NCI-H146 treated with DMSO at 0.1 percent for 48 hours (cell line): Measurements from ENCODE around the gene KAT2A.

Source experiments
- DNase-seq: peaks from one replicate; lab custom pipeline; 2025; ENCODE audit not compliant: unreplicated experiment; lab: John Stamatoyannopoulos, UW

The KAT2A gene

DNA sequence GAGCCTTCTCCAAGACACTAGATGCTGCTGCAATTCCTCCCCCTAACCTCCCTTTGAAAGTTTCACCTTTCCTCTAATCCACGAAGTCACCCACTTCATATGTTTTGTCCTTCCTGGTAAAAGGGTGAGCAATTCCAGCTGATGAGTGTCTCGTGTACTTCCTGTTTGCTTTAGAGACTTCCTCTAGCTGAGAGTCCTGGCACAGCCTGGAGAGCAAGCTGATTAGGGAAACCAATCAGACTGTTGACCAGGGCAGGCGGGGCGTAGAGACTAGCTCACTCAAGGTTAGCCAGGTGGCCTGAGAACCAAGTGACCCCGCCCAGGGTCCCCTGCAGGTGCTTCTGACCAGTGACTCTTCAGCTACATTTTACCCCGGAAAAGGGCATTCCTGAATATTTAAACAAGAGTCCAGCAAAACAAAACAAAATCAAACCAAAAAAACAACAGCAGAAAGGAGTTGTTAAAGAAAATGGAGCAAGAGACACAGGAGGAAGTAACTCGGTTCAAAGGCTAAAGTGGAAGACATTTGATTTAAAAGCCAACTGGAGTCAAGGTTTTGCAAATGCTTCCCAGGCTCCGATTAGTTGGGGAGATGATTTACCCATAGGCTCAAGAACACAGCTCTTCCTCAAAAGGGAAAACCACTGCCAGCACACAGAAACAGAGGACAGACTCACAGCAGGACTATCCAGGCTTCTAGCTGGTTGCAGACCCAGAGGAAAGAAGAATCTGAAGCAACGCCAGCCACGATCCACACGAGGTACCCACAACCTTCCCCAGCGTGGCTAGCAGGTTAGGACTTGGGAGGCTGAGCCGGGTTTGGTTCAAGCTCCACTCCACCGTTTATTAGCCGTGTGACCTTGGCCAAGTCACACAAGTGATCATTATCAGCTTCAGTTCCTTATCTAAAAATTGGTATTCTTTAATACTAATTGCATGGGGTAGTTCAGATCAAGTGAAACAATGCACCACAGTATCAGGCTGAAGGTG, 14.8 kb upstream of the KAT2A start:
- DNase-seq: peak; percentile 76

DNA sequence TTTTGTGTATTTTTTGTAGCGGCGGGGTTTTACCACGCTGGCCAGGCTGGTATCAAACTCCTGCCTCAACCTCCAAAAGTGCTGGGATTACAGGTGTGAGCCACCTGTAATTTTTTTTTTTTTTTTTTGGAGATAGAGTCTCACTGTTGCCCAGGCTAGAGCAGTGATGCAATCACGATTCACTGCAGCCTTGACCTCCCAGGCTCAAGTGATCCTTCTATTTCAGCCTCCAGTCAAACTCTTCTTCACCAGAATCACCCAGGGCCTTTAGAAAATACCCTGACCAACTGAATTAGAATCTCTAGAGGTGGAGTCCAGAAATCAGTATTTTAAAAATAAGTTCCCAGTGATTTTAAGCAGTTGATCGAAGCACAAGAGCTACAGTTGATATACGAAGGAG, 14.0 kb upstream of the KAT2A start:
- no peak for DNase-seq

DNA sequence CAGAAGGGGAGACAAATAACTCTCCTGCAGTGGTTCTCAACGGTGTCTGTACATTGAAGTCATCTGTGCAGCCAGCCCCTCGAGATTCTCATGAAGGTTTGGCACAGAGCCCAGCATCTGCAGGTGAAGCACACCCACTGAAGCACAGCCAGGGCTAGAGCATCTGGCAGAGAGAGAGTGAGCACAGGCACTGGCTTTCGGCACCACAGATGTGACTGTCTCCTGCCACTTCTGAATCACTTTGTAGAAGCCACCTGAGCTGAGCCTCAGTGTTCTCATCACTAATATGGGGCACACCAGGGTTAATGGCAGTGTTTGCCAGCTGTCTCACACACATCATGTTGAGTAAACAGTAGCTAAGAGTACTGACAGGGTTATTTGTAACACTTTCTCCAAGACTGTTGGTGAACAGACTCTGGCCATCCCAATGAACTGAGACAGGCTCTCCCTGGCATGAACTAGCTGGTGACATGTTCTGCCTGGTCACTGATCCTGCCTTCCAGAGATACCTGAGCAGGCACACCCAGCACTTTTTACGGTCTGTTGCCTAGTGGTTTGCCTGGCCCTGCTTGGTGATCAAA, 12.4 kb upstream of the KAT2A start:
- no peak for DNase-seq

DNA sequence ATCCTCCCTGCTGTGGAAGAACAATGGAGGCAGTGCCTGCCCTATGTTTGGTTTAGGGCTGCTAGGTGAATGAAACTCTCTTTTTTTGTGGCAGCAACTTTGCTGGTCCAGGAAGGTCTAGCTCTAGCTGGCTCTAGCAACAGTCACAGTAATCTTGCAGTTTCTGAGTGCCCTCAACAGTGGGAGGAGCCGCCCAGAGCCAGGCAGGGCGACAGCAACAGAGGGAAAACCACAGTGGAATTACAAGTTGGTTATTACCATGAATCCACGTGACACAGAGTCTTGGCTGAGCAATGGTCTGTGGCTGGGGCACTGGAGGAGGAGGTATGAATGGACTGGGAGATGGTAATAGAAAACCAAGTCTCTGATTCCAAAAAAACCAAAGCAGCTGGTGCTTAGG, 11.8 kb upstream of the KAT2A start:
- DNase-seq: no peak

DNA sequence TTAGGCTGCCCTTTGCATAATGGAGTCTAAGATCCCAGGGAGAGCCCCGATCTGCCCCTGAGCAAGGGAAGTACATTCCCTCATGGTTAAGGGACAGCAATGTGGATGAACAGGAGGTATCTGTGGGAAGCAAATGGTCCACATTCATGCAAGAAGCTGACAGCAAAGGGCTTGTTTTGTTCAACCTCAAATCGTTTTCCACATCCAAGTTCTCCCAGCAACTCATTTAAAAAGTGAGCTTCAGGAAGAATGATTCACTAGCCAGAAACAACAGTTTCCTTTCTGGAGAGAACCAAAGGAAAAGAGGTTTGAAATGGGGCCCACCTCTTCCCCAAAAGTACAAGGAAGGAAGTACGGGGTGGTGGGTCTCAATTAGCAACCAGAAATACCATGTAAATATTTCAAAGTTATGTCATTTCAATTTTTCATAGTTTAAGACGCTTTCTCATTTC, 10.8 kb upstream of the KAT2A start:
- DNase-seq: no peak

DNA sequence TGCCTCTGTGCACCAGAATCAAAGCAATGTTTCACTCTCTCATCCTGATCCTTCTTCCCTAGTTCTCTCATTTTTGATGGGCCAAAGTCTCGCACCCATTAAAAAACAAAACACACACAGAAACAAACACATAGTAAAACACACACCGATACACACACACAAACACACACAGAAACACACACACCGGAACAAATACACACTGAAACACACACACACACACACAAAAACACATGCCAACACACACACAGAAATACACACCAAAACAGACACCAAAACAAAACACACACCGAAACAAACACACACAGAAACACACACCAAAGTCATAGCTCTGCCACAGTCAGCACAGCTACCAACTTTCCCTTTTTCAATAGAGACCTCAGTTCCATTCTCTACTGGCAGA, 10.1 kb upstream of the KAT2A start:
- DNase-seq: no peak

DNA sequence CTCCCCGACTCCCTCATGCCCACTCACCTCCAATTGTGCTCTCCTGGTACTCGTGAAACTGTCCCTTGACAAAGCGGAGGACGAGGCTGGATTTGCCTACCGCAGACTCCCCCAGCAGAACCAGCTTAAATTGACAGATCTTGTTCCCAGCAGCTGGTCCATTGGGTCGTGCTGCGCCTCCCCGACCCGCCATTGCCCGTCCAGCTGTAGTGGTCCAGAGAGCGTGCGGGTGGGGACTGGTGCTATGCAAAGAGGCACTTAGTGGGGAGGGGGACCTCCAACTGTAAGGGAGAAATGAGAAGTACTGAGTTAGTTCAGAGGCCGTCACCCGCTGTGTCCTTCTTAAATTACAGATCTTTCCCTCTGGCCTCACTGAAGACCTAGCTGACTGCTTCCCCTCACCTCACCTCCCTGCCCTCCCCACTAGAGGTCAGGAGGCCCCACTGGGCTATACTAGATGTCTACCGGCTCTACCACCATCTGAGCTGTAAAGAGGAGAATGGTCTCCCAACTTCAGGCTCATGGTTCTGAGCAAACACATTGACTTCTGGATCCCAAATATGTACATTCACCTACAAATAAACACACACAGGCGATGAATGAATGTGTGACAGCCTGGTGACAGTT, 9.3 kb upstream of the KAT2A start:
- DNase-seq: no peak

DNA sequence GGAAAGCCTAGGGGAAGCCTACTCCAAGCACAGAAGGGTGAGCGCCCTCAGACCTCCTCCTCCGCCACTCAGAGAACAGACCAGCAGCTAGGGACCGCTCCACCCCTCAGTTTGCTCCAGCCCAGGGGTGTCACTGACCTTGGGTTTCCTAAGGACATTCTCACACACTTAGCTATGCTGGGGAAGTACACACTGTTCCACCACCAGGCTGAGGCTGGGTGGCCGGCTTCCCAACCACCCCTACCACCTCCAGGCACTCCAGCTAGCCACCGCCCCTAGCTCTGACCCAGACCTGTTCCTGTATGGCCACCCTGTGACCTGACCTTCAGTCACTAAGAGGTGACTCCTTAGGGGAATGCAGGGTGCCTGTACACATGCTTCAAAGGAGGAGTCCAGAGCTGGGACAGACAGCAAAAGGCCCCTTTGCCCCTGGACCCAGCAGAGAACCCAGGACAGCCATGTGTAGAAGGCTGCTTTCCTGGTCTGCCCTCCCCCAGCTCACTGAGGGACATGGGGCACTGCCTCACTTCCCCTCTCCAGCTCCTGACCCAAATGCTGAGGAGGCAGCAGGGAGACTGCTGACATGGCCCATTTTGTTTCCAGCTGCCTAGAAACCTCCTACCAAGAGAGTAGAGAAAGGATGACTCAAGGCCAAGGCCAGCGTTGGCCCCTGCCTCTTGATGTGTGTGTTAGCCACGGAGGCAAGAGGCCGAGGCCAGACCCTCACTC, 8.1 kb upstream of the KAT2A start:
- no peak for DNase-seq

DNA sequence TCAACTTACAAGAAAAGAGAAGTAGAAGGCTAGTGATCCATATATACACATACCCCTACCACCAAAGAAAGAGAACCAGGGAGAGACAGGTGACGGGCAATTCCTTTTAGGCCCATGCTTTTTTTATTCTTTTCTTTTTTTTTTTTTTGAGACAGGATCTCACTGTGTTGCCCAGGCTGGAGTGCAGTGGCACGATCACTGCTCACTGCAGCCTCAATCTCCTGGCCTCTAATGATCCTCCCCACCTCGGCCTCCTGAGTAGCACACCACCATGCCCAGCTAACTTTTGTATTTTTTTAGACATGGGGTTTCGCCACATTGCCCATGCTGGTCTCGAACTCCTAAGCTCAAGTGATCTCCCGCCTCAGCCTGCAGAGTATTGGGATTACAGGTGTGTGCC, 6.2 kb upstream of the KAT2A start:
- no peak for DNase-seq

DNA sequence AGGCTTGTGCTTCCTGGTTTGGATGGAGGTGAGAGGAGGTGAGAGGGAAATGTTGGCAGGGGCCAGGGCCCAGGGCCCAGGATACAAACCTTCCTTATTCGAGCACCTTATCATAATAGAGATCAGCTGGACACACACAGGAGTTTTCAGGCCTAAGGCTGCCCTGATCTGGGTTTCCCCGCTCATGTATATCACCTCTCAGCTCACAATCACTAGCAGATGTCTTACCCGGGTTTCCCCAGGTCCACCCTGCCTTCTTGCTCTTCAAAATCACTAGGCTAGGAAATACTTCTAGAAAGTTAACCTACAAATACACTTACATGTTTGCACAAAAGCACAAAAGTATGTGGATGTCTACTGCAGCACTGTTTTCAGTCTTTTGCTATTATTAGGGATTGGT, 5.7 kb upstream of the KAT2A start:
- DNase-seq: no peak

DNA sequence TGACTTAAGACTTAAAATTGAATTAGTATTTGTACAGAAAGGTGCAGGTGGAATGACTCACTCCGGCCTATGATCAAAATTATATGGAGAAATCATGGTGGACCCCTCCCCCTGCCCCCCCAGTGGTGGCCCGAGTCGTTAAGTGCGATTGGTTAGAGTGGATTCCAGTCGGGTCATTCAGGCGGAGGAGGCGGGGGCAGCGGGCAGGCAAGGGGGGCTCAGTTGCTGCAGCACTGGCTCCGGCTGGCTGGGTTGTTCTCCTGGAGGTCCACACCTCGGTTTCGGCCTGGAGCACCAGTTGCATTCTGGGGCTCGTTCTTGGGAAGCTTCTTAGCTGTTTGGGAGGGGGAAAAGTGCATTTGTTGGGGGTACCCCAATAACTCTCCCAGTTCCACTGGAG, 4.4 kb upstream of the KAT2A start:
- no peak for DNase-seq

DNA sequence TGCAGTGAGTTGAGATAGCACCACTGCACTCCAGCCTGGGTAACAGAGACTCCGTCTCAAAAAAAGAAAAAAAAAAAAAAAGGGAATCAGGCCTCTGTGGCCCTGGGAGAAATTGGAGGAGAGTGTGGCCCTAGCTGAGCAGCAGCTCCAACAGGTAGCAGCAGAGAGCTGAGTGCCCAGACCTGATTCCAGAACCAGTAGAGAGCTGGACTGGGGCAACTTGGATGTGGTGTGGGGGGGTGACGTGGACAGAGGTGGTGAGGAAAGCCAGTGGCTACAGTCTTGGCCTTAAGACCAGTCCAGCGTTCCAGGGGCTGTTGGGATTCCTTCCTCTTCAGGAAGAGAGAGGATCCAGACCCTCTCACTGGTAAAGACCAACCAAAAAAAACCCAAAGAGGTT, 3.1 kb upstream of the KAT2A start:
- no peak for DNase-seq

DNA sequence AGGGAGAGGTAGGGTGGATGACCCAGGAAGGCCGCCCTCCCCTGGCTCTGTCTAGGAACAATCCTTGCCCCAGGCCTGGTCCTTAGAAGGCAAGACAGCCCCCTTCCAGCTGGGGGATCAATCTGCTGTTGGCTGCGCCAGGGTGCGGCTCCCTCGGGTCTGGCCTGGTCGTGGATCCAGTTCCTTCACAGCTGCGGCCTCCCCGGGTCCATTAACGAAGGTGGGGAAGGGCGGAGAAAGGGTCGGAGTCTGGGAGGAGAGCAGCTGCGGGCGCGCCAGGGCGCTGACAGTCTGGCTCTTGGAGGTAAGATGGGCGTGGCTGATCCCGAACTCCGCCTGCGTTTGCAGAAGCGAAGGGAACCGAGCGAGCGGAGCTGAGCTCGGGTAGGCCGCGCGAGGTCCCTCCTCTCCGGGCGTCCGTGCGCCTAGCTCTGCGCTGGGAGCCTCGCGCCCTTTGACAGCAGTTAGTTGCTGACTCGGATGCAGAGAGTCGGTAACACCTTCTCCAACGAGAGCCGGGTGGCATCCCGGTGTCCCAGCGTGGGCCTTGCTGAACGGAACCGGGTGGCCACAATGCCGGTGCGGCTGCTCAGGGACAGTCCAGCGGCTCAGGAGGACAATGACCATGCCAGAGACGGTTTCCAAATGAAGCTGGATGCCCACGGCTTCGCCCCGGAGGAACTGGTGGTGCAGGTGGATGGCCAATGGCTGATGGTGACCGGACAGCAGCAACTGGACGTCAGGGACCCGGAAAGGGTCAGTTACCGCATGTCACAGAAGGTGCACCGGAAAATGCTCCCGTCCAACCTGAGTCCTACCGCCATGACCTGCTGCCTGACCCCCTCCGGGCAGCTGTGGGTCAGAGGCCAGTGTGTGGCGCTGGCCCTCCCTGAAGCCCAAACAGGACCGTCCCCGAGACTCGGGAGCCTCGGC, 1.5 kb upstream of the KAT2A start, which contains the start of gene HSPB9:
Gene HSPB9, plus strand, starts transcription at position 434 of the 933 bp plus-strand sequence. Its CDS starts 47 bp downstream, at position 481.
- DNase-seq: peak; percentile 75

DNA sequence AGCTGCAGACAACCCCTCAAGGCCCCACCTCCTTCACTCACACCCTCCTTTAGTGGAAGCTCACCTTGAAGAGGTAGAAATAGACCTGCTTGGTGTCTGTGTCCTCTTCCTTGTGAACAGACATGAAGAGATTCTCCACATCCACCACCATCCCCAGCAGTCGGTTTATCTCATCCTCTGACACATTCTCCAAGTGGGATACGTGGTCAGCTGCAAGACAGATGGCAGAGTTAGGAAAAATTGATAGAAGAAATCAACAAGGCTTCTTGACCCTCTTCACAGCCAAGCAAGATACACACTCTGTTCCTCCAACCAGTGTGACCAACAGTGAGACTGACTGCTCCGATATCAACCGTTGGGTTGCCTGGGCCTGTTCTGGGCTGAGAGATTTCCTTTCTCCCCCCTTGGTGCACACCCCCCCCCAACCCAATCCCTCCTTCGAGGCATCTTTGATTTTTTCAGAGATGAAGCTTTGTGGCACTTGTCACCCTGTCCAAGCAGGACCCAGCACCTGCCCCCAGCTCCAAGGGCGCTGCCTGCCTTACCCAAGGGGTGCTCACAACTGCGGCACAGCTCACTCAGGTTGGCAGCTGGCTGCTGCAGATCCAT, 902 bp downstream of the KAT2A start:
- DNase-seq: no peak

DNA sequence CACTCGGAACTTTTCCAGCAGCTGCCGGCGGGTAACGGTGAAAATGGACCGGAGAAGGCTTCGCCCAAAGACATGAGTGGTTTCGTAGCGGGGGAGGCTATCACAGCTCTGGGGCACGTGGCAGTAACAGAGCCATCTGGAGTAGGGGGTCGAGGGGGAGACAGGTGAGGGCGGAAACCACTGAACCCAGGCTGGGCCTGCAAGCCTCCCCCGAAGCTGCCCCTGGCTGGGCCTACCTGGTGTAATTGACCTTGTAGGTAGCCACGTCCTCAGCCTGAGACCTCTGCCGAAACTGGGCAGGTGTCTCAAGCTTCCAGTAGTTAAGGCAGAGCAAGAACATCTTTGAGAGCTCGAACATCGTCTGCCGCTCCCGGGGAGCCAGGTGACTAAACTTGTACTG, 1.9 kb downstream of the KAT2A start:
- no peak for DNase-seq

DNA sequence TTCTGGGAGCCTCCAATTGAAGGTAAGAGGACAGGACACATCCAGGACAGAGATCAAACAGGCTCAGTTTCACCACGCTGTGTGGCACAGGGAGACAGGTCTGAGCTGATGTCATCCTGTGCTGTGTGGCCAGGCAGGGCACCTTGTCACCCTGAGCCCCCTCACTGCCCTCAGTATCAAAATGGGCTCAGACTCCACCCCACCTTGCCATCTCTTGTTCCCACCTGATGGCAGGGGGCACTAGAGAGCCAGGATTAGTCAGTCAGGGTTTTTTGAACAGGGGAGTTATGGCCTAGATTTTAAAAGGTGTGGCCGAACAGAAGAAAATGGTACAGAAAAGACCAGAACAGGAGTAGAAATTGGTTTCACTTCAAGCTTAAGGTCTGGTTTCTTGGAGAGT, 2.6 kb downstream of the KAT2A start:
- no peak for DNase-seq

DNA sequence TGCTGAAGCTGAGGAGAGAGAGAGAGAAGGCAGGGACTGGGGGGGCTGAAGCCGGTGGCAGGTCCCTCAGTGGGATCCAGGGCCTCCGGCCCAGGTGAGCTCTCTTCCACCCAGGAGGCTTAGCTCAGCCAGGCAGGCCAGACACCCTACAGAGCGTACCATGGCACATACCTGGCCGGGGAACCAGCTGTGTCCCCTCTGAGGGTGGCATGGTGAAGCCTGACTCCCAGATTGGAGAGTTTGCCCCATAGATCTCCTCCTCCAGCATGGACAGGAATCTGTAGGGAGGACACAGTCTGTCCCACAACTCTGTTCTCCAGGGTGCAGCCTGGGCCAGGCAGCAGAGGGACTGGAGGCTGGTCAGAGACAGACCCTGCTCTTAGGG, 3.0 kb downstream of the KAT2A start:
- no peak for DNase-seq

DNA sequence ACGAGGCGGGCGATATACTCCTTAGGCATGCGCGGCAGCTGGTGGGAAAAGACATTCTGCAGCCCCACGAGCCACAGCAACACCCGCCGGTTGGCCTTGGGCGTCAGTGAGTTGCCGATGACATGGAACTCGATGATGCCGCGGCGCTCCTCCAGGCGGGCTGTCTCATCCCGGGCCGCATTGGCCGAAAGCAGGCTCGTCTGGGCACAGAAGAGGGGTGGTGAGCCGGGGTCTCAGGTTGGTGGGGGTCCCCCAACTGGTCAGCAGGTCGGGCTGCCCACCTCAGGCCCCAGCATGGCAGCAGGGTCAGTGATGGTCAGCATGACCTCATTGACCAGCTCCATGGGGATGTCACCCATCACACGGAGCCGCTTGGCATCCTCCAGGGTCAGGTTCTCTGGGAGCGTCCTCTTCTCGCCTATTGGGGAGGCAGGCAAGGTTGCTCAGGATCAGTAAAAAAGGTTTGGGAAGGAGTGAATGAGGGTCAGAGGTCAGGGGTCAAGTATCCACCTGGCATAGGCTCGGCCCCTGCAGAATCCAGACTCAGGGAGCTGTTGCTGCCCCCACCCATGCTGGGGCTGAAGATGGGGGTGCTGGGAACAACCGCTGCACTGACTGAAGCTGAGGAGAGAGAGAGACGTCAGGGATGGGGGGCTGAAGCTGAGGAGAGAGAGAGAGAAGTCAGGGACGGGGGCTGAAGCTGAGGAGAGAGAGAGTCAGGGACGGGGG, 3.6 kb downstream of the KAT2A start:
- no peak for DNase-seq
